Hippocampal formation (tissue), 2 donors: ENCODE measurements around the gene C1QTNF7.

ENCODE experiments used
- DNase-seq, 2 donors: peaks; one replicate each; lab custom pipeline; 2025; lab: John Stamatoyannopoulos, UW

C1QTNF7 gene

GRCh38 chr4:15413623-15414019, 14.2 kb upstream of the C1QTNF7 start:
- no peak for DNase-seq

- DNase-seq, result peak in 1 of 2 donors; percentile 22
Measured at GRCh38 chr4:15414551-15415091, 13.2 kb upstream of the C1QTNF7 start.

- no peak for DNase-seq
Measured at GRCh38 chr4:15416357-15417232, 11.2 kb upstream of the C1QTNF7 start.

- DNase-seq, result no peak
Measured at GRCh38 chr4:15417233-15417660, 10.6 kb upstream of the C1QTNF7 start.

- no peak for DNase-seq
Measured at GRCh38 chr4:15418956-15419355, 8.9 kb upstream of the C1QTNF7 start.

- DNase-seq, result peak in 1 of 2 donors; percentile 18
Measured at GRCh38 chr4:15420642-15421041, 7.2 kb upstream of the C1QTNF7 start.

- DNase-seq, result no peak
Measured at GRCh38 chr4:15423285-15423711, 4.5 kb upstream of the C1QTNF7 start.

- DNase-seq, result no peak
Measured at GRCh38 chr4:15425520-15425919, 2.3 kb upstream of the C1QTNF7 start.

- DNase-seq, result no peak
Measured at GRCh38 chr4:15427161-15427560, 672 bp upstream of the C1QTNF7 start.

- no peak for DNase-seq
Measured at GRCh38 chr4:15428611-15429010, 778 bp downstream of the C1QTNF7 start.

GRCh38 chr4:15434091-15434490, 6.3 kb downstream of the C1QTNF7 start:
- no peak for DNase-seq

- DNase-seq, result no peak
Measured at GRCh38 chr4:15434676-15435075, 6.8 kb downstream of the C1QTNF7 start.

GRCh38 chr4:15436513-15436912, 8.7 kb downstream of the C1QTNF7 start:
- DNase-seq, result peak; percentile 16 to 31

GRCh38 chr4:15438939-15439524, 11.2 kb downstream of the C1QTNF7 start:
- DNase-seq, result no peak

- DNase-seq, result no peak
Measured at GRCh38 chr4:15443371-15444160, 15.7 kb downstream of the C1QTNF7 start.

- DNase-seq, result no peak
Measured at GRCh38 chr4:15444276-15444675, 16.4 kb downstream of the C1QTNF7 start.

GRCh38 chr4:15444879-15445547, 17.2 kb downstream of the C1QTNF7 start:
- no peak for DNase-seq

- peak in 1 of 2 donors; percentile 8 for DNase-seq
Measured at GRCh38 chr4:15451181-15451865, 23.5 kb downstream of the C1QTNF7 start.

- DNase-seq, result no peak
Measured at GRCh38 chr4:15451866-15452765, 24.3 kb downstream of the C1QTNF7 start.

GRCh38 chr4:15455290-15455689, 27.5 kb downstream of the C1QTNF7 start:
- DNase-seq, result no peak
